K562 (cell line): ENCODE data around the gene CROT. TPM values are rescaled to one million over a fixed set of nuclear protein-coding genes. Genes with fewer than 3 reads are reported as not detected.

Experiments
- BHLHE40 ChIP-seq: IDR thresholded peaks from 2 replicates; pipeline ENCODE4 v1.6.1; 2011; ENCODE audit warnings: low read length, improper control_type of control experiment
- ETS1 ChIP-seq: conservative IDR thresholded peaks from 2 replicates; pipeline ENCODE4 v1.6.1; 2011; ENCODE audit warnings: low read depth, mild to moderate bottlenecking, low read length; ENCODE audit not compliant: control insufficient read depth
- FOXM1 ChIP-seq, 2 experiments: fragments of 450-650 bp in 1 of 2; sonication (generic) in 1 of 2; formaldehyde crosslinking in 1 of 2; IDR thresholded peaks; 2 replicates each; pipeline versions ENCODE4 v1.6.1 to v1.9.0; 2017 to 2022; ENCODE audit warnings: low read depth in 2 of 2, mild to moderate bottlenecking in 2 of 2, missing genetic modification reagents in 1 of 2, moderate library complexity in 1 of 2
- HDAC1 ChIP-seq, 2 experiments: fragments of 450-650 bp; IDR thresholded peaks; 2 replicates each; pipeline ENCODE4 v1.6.1; 2016 to 2017; ENCODE audit warnings: inconsistent platforms in 1 of 2, mild to moderate bottlenecking in 1 of 2, moderate library complexity in 1 of 2
- HNRNPL ChIP-seq: fragments of 200-400 bp; formaldehyde crosslinking; IDR thresholded peaks from 2 replicates; pipeline ENCODE4 v1.6.1; 2017; ENCODE audit warnings: low read depth, mild to moderate bottlenecking, low read length
- HSF4 ChIP-seq: fragments of 250-450 bp; sonication (Bioruptor Pico); IDR thresholded peaks from 2 replicates; pipeline ENCODE4 v2.1.2; 2022; ENCODE audit warnings: mild to moderate bottlenecking, moderate library complexity, borderline replicate concordance
- KLF13 ChIP-seq: fragments of 450-650 bp; IDR thresholded peaks from 2 replicates; pipeline ENCODE4 v1.6.1; 2016; ENCODE audit warnings: missing genetic modification characterization, low read depth, mild to moderate bottlenecking, missing compliant biosample characterization, moderate library complexity, borderline replicate concordance
- MCM7 ChIP-seq, 2 experiments: fragments of 450-650 bp; IDR thresholded peaks; 2 replicates each; pipeline ENCODE4 v1.6.1; 2016 to 2018
- POLR2A ChIP-seq: fragments of 450-650 bp; conservative IDR thresholded peaks from 2 replicates; pipeline ENCODE4 v1.6.1; 2016
- POLR2B ChIP-seq: fragments of 450-650 bp; IDR thresholded peaks from 2 replicates; pipeline ENCODE4 v1.6.1; 2018; ENCODE audit warnings: low read depth; ENCODE audit not compliant: partially characterized antibody
- TOE1 ChIP-seq, 2 experiments: fragments of 450-650 bp in 1 of 2; sonication (generic) in 1 of 2; formaldehyde crosslinking in 1 of 2; IDR thresholded peaks; 2 replicates each; pipeline versions ENCODE4 v1.7.1 to v1.8.0; 2016 to 2022; ENCODE audit warnings: borderline replicate concordance in 2 of 2, mild to moderate bottlenecking in 2 of 2, antibody characterized with exemption in 1 of 2, inconsistent platforms in 1 of 2, low read depth in 1 of 2, missing genetic modification reagents in 1 of 2, moderate library complexity in 1 of 2
- ZC3H4 ChIP-seq: sonication (generic); formaldehyde crosslinking; IDR thresholded peaks from 2 replicates; pipeline ENCODE4 v1.9.0; 2021; ENCODE audit warnings: missing genetic modification reagents, borderline replicate concordance
- ZFP1 ChIP-seq: fragments of 450-650 bp; formaldehyde crosslinking; IDR thresholded peaks from 2 replicates; pipeline ENCODE4 v1.4.0; 2020; ENCODE audit warnings: mild to moderate bottlenecking, mixed read lengths
- ZNF140 ChIP-seq: fragments of 250-450 bp; sonication (Bioruptor Pico); IDR thresholded peaks from 2 replicates; pipeline ENCODE4 v1.8.0; 2021; ENCODE audit warnings: moderate library complexity, mild to moderate bottlenecking, inconsistent platforms
- ZNF146 ChIP-seq: IDR thresholded peaks from one replicate; pipeline ENCODE4 v1.6.1; 2018; ENCODE audit warnings: missing compliant biosample characterization; ENCODE audit not compliant: unreplicated experiment
- ZNF23 ChIP-seq: fragments of 250-450 bp; sonication (Bioruptor Pico); IDR thresholded peaks from 2 replicates; pipeline ENCODE4 v1.4.0; 2020; ENCODE audit warnings: mild to moderate bottlenecking
- ZNF589 ChIP-seq: fragments of 200-800 bp; sonication (Bioruptor generic); IDR thresholded peaks from 2 replicates; pipeline ENCODE4 v1.6.1; 2016; ENCODE audit warnings: low read depth, missing genetic modification characterization, missing compliant biosample characterization
- ZNF644 ChIP-seq: fragments of 200-800 bp; sonication (Bioruptor generic); IDR thresholded peaks from 2 replicates; pipeline ENCODE4 v1.6.1; 2016; ENCODE audit warnings: low read depth, missing genetic modification characterization, missing compliant biosample characterization
- ZNF764 ChIP-seq: fragments of 250-450 bp; sonication (Bioruptor Pico); IDR thresholded peaks from 2 replicates; pipeline ENCODE4 v1.4.0; 2020; ENCODE audit warnings: low read depth, mild to moderate bottlenecking, moderate library complexity
- polyA plus RNA-seq, 8 experiments: library from polyadenylated mRNA; depleted of rRNA in 4 of 8; stranded (reverse) in 5 of 8; unstranded in 3 of 8; fragments of >200 nt; fragmentation: Nextera tagmentation in 2 of 8; fragmentation: Illumina TruSeq in 1 of 8; extraction: Ambion mirVana in 2 of 8; extraction: Trizol in 1 of 8; gene quantifications; 2 replicates each; pipeline versions ENCODE4 v1.2.1 to v1.2.3, GENCODE V29; 2011 to 2014; ENCODE audit warnings: inconsistent platforms in 1 of 8, missing spikeins in 1 of 8
- total RNA-seq, 7 experiments: library from RNA; depleted of rRNA in 6 of 7; stranded (reverse); fragments of >200 nt in 6 of 7; fragmentation: Illumina TruSeq in 2 of 7; extraction: Trizol in 2 of 7; gene quantifications; 2 replicates each; pipeline versions ENCODE4 v1.2.1 to v1.2.3, GENCODE V29; 2011 to 2021; ENCODE audit warnings: low replicate concordance in 1 of 7
- TF ChIP-seq, protein P1 (sequence below): fragments of 200-400 bp; formaldehyde crosslinking; IDR thresholded peaks from 2 replicates; pipeline ENCODE4 v1.6.1; 2017; ENCODE audit warnings: mild to moderate bottlenecking, low read depth, low read length, moderate library complexity
- TF ChIP-seq, protein P2 (sequence below): fragments of 250-450 bp; sonication (Bioruptor Pico); IDR thresholded peaks from 2 replicates; pipeline ENCODE4 v1.5.0; 2021; ENCODE audit warnings: mild to moderate bottlenecking, moderate library complexity

CROT gene
- total and polyA plus RNA-seq, 9 of the 15 experiments (the other 6 are each of a cell fraction or from before 2014, with no cell fraction given) = 2.5 to 8.1 (median 5.1) TPM

DNA sequence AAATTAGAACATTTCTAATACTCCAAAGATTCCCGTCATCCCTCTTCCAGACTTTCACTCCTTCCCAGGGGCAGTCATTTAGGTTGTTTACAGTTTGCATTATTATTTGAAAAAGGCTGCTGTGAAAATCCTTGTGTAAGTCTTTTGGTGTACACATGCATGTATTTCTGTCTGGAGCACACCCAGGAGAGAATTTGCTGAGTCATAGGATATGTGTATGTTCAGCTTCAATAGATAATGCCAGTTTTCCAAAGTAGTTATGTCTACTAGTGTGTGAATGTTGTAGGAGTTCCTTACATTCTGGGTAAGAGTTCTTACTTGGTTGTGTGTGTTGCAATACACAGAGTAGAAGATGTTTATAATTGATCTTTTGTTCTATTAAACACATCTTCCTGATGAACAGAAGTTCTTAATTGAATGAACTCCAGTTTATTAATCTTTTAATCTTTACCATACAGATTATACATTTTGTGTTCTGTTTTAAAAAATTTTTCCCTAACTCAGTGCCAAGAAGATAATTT is 25.3 kb downstream of the CROT start (continued):
- TF ChIP-seq ZNF764 (no peak), ZFP1 (CRISPR knock-in tag) (no peak), ZNF589 (CRISPR knock-in tag) (no peak), POLR2B (no peak), HSF4 (no peak), ZNF644 (tag) (0 out of 2 replicates have a peak, but pooled peaks have one; percentile 32), HNRNPL (no peak), ZNF23 (CRISPR knock-in tag) (no peak), ZNF140 (no peak), HDAC1 (IDR thresholded peaks at IDR 0.05) (no peak), FOXM1 (IDR thresholded peaks at IDR 0.05; ENCODE audit: low read depth) (no peak), FOXM1 (CRISPR knock-in tag; IDR thresholded peaks at IDR 0.05; ENCODE audit: low read depth) (no peak), TOE1 (IDR thresholded peaks at IDR 0.05; ENCODE audit: borderline replicate concordance) (no peak), TOE1 (CRISPR knock-in tag; IDR thresholded peaks at IDR 0.05; ENCODE audit: borderline replicate concordance, low read depth) (no peak), ZC3H4 (CRISPR knock-in tag) (no peak), ETS1 (no peak), POLR2A (no peak), MCM7 (IDR thresholded peaks at IDR 0.05) (no peak), KLF13 (no peak), ZNF146 (CRISPR knock-in tag) (no peak), BHLHE40 (no peak)
- TF ChIP-seq, protein P1, sequence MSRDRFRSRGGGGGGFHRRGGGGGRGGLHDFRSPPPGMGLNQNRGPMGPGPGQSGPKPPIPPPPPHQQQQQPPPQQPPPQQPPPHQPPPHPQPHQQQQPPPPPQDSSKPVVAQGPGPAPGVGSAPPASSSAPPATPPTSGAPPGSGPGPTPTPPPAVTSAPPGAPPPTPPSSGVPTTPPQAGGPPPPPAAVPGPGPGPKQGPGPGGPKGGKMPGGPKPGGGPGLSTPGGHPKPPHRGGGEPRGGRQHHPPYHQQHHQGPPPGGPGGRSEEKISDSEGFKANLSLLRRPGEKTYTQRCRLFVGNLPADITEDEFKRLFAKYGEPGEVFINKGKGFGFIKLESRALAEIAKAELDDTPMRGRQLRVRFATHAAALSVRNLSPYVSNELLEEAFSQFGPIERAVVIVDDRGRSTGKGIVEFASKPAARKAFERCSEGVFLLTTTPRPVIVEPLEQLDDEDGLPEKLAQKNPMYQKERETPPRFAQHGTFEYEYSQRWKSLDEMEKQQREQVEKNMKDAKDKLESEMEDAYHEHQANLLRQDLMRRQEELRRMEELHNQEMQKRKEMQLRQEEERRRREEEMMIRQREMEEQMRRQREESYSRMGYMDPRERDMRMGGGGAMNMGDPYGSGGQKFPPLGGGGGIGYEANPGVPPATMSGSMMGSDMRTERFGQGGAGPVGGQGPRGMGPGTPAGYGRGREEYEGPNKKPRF = no peak
- TF ChIP-seq, protein P2, sequence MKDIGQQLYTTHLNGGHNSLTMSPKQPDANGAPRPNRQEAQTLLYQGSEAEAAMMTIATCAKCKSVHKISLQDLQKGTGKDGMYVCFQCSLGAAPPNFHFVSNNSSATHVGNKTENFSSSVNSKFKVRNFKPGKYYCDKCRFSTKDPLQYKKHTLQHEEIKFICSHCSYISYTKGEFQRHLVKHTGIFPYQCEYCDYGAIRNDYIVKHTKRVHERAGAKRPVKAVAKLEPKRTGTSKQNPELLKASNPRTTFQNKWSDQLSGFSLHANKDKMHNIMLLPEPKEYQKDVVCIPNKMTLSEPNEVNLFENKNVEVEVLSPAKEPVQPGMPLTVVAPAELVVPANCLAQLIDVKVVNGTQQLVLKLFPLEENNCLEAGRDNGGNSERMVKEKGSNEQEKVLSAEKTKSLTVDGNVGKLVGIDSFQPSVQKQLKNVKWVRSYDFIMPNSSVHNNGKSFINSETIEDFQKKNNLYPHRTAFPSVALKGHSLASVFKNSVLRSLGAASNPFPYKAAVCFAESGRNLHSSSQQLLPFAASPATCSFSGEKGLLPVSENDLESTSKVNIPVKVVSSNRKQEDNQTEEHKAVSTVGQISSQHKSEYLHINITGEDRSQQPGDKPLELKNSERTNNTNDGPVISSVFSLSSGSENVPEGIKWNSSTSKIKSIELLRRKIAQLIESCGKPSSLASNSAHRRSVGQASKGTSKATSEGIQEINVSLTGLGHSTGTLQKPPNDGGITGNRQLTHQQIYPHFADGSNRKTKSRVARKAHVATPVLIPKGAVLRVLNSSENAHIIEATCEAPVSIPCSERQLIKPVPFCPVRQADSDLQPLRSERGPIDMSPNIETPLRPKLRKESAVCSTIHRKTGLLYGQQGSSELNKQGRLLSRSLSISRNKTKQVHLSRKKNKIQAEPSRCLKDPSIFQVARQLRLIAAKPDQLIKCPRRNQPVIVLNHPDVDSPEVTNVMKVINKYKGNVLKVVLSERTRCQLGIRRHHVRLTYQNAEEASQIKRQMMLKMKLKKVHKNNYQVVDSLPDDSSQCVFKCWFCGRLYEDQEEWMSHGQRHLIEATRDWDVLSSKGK (CRISPR knock-in tag) = no peak
